Umbilical cord (tissue), 2 donors: ENCODE data around the gene PAX5. TPM values are rescaled to one million over a fixed set of nuclear protein-coding genes. Genes with fewer than 3 reads are reported as not detected.

Experiments used
- DNase-seq: peaks from one replicate; pipeline ENCODE4 v3.0.0-alpha.2; 2015; ENCODE audit warnings: low spot score
- total RNA-seq: library from RNA; depleted of rRNA; stranded (reverse); fragments of >200 nt; gene quantifications from one replicate; pipeline ENCODE4 v1.2.3, GENCODE V29; 2014; ENCODE audit warnings: low replicate concordance; ENCODE audit not compliant: insufficient read depth

Gene PAX5
- total RNA-seq, 1 donor from 2014 or later = 2.6 TPM

- DNase-seq = no peak
Observed at GRCh38 chr9:36935332-36935731, 98.7 kb downstream of the PAX5 start.

- no peak for DNase-seq
Observed at GRCh38 chr9:36934478-36935065, 99.5 kb downstream of the PAX5 start.

- no peak for DNase-seq
Observed at GRCh38 chr9:36933676-36934215, 100.3 kb downstream of the PAX5 start.

- DNase-seq = no peak
Observed at GRCh38 chr9:36932198-36932597, 101.9 kb downstream of the PAX5 start.

- DNase-seq = no peak
Observed at GRCh38 chr9:36930941-36931340, 103.1 kb downstream of the PAX5 start.

- DNase-seq = no peak
Observed at GRCh38 chr9:36929350-36929675, 104.8 kb downstream of the PAX5 start.

- DNase-seq = peak; percentile 57
Observed at GRCh38 chr9:36928670-36929349, 105.3 kb downstream of the PAX5 start.

- DNase-seq = no peak
Observed at GRCh38 chr9:36928210-36928609, 105.9 kb downstream of the PAX5 start.

GRCh38 chr9:36924757-36925432 is 109.2 kb downstream of the PAX5 start:
- DNase-seq = no peak

- DNase-seq = peak; percentile 13
Observed at GRCh38 chr9:36924071-36924470, 110.0 kb downstream of the PAX5 start.

- no peak for DNase-seq
Observed at GRCh38 chr9:36923025-36923625, 110.9 kb downstream of the PAX5 start.

GRCh38 chr9:36922548-36922947 is 111.5 kb downstream of the PAX5 start:
- no peak for DNase-seq

- peak; percentile 20 for DNase-seq
Observed at GRCh38 chr9:36914212-36914577, 119.9 kb downstream of the PAX5 start.

GRCh38 chr9:36913393-36914211 is 120.5 kb downstream of the PAX5 start:
- DNase-seq = no peak

- DNase-seq = no peak
Observed at GRCh38 chr9:36912620-36913019, 121.4 kb downstream of the PAX5 start.

- DNase-seq = no peak
Observed at GRCh38 chr9:36911601-36912412, 122.3 kb downstream of the PAX5 start.

- no peak for DNase-seq
Observed at GRCh38 chr9:36911037-36911436, 123.0 kb downstream of the PAX5 start.

GRCh38 chr9:36906492-36906891 is 127.6 kb downstream of the PAX5 start:
- DNase-seq = no peak

- DNase-seq = no peak
Observed at GRCh38 chr9:36905101-36906066, 128.7 kb downstream of the PAX5 start.
